HEK293 (cell line): Measurements from ENCODE around the gene DEDD.

ENCODE experiments used
- CTCF ChIP-seq: fragments of 450-650 bp; formaldehyde crosslinking; IDR thresholded peaks from 2 replicates; pipeline ENCODE4 v1.5.1; 2016; ENCODE audit warnings: missing biosample characterization, missing genetic modification characterization
- HOXA7 ChIP-seq: sonication (generic); formaldehyde crosslinking; IDR thresholded peaks from 2 replicates; pipeline ENCODE4 v1.8.1; 2022; ENCODE audit warnings: missing genetic modification reagents, borderline replicate concordance
- SALL2 ChIP-seq: fragments of 450-650 bp; formaldehyde crosslinking; IDR thresholded peaks from 2 replicates; pipeline ENCODE4 v1.5.0; 2017; ENCODE audit warnings: missing biosample characterization, mild to moderate bottlenecking, missing genetic modification characterization, borderline replicate concordance
- TCF7L2 ChIP-seq: IDR thresholded peaks from 2 replicates; pipeline ENCODE4 v1.6.1; 2011; ENCODE audit warnings: low read depth, mild to moderate bottlenecking, inconsistent platforms, low read length, moderate library complexity, borderline replicate concordance
- ZNF114 ChIP-seq: fragments of 450-650 bp; formaldehyde crosslinking; IDR thresholded peaks from 2 replicates; pipeline ENCODE4 v1.5.0; 2017; ENCODE audit warnings: missing biosample characterization, missing genetic modification characterization
- ZNF24 ChIP-seq: fragments of 450-650 bp; formaldehyde crosslinking; IDR thresholded peaks from 2 replicates; pipeline ENCODE4 v1.5.1; 2016; ENCODE audit warnings: missing biosample characterization, missing genetic modification characterization
- ZNF280C ChIP-seq: fragments of 450-650 bp; formaldehyde crosslinking; IDR thresholded peaks from 2 replicates; pipeline ENCODE4 v1.5.1; 2016; ENCODE audit warnings: missing biosample characterization, missing genetic modification characterization
- ZNF280D ChIP-seq: fragments of 450-650 bp; formaldehyde crosslinking; IDR thresholded peaks from 2 replicates; pipeline ENCODE4 v1.5.1; 2016; ENCODE audit warnings: missing biosample characterization, missing genetic modification characterization
- ZNF302 ChIP-seq: fragments of 450-650 bp; formaldehyde crosslinking; IDR thresholded peaks from 2 replicates; pipeline ENCODE4 v1.5.1; 2016; ENCODE audit warnings: missing biosample characterization, missing genetic modification characterization, low read depth
- ZNF354C ChIP-seq: fragments of 450-650 bp; formaldehyde crosslinking; IDR thresholded peaks from 2 replicates; pipeline ENCODE4 v1.5.1; 2016; ENCODE audit warnings: missing biosample characterization, missing genetic modification characterization, low read depth, borderline replicate concordance
- ZNF362 ChIP-seq: fragments of 450-650 bp; formaldehyde crosslinking; IDR thresholded peaks from 2 replicates; pipeline ENCODE4 v1.5.1; 2016; ENCODE audit warnings: missing biosample characterization, missing genetic modification characterization
- ZNF473 ChIP-seq: fragments of 450-650 bp; formaldehyde crosslinking; IDR thresholded peaks from 2 replicates; pipeline ENCODE4 v1.5.1; 2017; ENCODE audit warnings: missing biosample characterization, missing genetic modification characterization
- ZNF639 ChIP-seq: fragments of 450-650 bp; formaldehyde crosslinking; IDR thresholded peaks from 2 replicates; pipeline ENCODE4 v1.5.1; 2016; ENCODE audit warnings: missing biosample characterization, missing genetic modification characterization
- ZNF792 ChIP-seq: fragments of 450-650 bp; formaldehyde crosslinking; IDR thresholded peaks from 2 replicates; pipeline ENCODE4 v1.5.1; 2016; ENCODE audit warnings: missing biosample characterization, missing genetic modification characterization

- TF ChIP-seq HOXA7 (CRISPR knock-in tag) (no peak), ZNF362 (no peak), CTCF (no peak), ZNF639 (tag by site-specific recombination) (no peak), ZNF24 (tag by site-specific recombination) (no peak), ZNF280C (tag by site-specific recombination) (no peak), ZNF354C (no peak), ZNF473 (tag by site-specific recombination) (no peak), ZNF114 (no peak), TCF7L2 (no peak), ZNF302 (tag by site-specific recombination) (no peak), ZNF280D (tag by site-specific recombination) (no peak), SALL2 (tag by site-specific recombination) (no peak), ZNF792 (tag by site-specific recombination) (no peak)
Measured at GRCh38 chr1:161127649-161128048, 4.8 kb downstream of the DEDD start.
